ENCODE results near the gene FES.
"Not testable (repeated sequence)": the region's sequence is repeated elsewhere in the genome, so short reads cannot be mapped to it uniquely, and the experiment has no call there.

Gene FES

DNA sequence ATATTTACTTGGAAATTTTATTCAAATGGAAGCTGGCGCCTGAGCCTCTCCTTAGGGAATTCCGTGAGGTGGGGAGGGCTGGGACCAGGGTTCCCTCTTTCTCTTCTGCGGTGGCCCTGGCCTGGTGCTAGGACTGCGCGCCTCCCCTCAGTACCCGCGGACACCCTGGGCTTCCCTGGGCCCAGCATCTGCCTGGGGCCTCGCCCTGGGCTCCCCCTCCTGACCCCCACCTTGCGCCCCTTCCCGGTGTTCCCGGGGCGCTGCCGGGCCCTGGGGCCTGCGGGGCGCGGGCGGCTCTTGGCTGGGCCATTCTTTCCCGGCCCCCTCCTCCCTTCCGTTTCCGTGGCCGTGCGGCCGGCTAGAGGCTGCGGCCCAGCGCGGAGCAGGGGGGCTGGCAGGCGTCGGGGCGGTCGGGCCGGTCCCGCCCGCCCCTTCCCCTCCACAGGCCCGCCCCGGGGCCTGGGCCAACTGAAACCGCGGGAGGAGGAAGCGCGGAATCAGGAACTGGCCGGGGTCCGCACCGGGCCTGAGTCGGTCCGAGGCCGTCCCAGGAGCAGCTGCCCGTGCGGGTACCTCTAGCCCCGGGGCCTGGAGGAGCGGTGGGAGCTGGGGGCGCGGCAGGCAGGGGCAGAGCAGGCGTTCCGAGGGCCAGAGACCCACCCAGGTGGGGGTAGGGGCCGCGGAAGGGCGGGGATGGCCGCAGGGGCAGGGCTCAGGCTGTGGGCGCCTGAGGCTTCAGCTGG lies at the start of gene FES:
FES (plus strand) TSS at position 529 of the 743 bp plus-strand sequence. CDS start 542 bp downstream, outside the sequence.
- DNase-seq (ENCODE audit: low spot score): peak; percentile 81

DNA sequence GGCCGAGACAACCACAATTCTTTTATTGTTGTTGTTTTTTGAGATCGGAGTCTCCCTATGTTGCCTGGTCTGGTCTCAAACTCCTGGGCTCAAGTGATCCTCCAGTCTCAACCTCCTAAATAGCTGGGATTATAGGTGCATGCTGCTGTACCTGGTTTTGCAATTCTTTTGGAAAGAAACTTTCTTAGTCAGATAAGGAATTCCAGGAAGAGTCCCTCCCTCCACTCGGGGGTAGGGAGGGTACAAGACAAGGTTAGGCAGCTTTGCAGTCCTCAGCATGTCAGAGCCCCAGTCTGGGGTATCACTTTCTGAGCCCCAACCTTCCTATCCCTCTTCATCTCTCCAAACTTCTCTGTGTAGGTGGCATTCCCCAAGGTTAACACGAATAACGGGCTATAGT lies 49.7 kb upstream of the FES start:
- no peak for DNase-seq (ENCODE audit: low spot score)

DNA sequence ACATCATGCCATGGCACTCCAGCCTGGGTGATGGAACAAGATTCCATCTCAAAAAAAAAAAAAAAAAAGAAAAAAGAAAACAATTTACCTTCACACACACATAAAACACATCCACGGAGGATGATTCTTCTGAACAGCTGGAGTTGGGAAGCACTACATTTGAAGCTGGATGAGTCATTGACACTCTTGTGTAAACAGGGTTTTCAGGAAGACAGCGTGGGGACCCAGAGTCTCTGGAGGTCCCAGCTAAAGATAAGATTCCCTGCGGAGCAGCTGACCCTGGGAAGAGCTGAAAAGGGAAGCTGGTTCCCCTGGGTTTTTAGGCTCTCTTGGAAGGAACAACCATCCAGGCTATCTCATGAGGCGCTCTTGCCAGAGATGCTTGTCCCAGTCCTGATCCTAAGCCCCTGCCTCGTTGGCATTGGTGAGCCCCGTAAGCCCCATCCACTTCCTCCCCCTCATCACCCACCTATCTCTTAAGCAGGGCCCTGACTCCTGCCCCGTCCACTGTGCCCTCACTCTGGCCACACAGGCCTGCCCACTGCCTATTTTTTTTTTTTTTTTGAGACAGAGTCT lies 47.9 kb upstream of the FES start:
- no peak for DNase-seq (ENCODE audit: low spot score)

DNA sequence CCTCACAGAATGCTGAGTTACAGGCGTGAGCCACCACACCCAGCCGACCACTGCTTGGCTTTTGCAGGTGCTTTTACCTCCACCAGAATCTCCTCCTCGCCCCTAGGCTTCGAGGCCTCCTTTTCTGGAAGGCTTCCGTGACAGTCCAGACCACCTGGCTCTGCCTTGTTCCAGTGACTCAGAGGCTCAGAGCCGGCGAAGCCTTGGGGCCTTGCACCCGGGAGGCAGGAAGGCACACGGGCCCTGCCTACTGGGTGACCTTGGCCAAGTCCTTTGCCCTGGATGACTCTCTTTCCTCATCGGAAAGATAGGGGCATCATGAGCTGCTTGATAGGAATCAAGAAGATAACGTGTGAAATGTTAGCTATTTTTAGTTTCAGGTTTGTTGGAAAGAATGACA lies 47.2 kb upstream of the FES start:
- DNase-seq (ENCODE audit: low spot score): no peak

DNA sequence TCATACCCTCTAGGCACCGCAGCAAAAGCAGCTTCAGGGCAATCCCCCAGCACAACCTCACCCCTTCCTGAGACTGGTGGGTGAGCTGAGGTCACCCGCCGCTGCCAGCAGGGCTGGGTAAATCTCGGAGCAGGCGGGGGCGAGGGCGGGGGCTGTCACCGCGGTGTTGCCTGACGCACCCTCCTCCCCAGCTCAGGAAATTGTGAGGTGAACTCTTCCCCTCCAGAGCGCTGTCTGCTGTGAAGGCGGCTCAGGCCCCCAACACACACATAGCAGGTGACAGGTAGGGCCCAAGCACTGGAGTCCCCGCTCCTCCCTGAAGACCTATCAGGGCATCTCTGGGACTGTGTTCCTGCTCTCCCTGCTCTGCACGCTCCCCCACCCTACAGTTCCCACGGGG lies 46.2 kb upstream of the FES start:
- no peak for DNase-seq (ENCODE audit: low spot score)

DNA sequence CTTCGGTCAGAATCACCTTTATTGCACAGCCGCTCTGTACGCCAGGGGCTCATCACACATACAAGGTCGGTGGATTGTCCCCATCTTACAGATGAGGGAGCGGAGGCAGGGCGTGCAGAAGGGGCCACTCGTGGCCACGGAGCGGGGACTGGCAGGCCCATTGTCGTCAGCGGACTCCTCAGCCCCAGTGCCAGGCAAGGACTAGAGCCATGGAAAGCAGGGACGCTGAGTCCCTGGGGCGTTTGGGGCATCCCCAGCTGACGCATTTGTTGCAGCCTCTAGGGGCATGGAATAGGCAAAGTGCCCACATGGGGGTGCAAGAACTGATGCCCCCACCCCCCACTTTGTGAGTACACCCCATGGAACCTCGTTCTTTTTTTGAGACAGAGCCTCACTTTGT lies 45.8 kb upstream of the FES start:
- no peak for DNase-seq (ENCODE audit: low spot score)

DNA sequence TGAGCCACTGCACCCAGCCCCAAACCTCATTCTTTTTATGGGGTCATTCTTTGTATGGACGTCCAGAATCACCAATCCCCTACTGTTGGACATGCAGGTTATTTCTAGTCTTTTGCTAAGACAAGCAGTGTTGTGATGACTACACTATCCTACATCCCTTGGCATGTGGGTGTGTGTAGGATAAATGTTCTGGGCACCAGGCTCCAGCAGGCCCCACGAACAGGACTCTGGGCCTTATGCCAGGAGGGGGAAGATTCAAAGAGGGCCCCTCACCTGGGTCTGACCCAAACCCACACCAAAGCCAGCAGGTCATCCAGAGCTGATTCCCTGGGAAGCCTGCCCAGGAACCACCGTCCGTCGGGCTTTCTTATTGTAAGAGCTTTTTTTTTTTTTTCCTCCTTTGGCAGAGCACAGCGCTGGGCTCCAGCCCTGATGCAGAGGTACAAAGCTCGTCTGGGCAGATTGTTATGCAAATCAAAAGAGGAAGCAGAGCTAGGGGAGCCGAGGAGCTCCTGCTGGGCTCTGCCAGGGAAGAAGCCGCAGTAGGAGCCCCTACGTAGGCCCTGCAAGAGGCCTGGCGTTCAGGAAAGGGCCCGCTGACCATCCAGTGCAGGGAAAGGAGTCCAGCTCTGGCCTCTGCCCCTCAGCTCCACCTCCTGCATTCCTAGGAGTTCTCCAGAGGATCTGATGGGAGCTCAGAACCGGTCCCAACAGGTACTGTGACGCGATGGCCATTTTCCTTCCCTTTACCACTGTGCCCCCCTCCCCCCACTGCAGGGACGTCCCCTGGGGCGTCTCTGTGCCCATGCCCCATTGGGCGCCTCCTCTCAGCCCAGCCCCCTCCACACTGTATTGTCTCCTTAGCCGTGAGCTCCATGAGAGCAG lies 44.9 kb upstream of the FES start:
- peak; percentile 79 for DNase-seq (ENCODE audit: low spot score)

DNA sequence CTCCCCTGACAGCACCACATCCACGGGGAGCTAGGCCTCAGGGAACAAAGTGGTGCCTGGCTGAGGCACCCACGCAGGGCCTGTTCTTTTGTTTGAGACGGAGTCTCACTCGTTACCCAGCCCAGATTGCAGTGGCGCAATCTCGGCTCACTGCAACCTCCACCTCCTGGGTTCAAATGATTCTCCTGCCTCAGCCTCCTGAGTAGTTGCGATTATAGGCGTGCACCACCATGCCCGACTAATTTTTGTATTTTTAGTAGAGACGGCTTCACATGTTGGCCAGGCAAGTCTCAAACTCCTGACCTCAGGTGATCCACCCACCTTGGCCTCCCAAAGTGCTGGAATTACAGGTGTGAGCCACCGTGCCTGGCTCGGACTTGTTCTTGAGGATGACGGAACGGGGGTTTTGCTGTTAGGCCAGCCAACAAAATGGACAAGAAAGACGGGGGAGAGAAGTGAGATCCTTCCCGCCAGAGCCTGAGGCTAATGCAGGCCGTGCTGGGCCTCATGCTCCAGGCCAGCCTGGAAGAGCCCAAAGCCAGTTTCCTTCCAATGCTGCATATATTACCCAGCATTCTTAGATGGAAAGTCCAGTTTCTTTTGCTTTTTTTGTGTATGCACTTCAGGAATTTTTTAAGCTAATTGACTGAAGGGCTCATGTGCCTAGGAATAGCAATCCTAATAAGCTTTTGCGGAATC lies 44.0 kb upstream of the FES start:
- DNase-seq (ENCODE audit: low spot score): no peak

DNA sequence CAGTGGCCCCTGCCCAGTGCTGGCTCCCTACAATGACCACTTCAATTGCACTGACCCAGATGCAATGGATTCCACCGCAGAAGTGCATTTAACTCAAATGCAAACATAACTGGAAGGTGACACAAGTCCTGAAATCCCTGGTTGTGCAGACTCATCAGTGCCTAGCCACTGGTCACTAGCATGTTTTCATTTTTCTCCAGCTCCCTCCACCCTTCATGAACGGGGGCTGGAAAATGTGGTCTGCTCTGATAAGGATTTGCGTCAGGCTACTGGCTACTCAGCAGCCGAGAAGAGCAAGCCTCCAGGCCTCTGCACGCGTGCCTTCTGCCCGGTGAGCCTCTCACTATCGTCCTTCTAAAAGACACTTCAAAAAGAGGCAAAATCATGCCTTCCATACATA lies 43.4 kb upstream of the FES start:
- no peak for DNase-seq (ENCODE audit: low spot score)

DNA sequence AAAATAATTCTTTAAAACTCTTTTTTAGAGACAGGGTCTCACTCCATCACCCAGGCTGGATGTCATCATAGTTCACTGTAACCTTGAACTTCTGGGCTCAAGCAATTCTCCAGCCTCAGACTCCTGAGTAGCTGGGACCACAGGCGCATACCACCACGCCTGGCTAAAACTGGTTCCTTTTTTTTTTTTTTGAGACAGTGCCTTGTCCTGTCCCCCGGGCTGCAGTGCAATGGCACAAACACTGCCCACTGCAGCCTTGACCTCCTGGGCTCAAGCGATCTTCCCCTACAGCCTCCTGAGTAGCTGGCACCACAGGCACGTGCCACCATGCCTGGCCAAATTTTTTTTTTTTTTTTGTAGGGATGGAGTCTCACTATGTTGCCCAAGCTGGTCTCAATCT lies 39.6 kb upstream of the FES start:
- DNase-seq (ENCODE audit: low spot score): no peak

DNA sequence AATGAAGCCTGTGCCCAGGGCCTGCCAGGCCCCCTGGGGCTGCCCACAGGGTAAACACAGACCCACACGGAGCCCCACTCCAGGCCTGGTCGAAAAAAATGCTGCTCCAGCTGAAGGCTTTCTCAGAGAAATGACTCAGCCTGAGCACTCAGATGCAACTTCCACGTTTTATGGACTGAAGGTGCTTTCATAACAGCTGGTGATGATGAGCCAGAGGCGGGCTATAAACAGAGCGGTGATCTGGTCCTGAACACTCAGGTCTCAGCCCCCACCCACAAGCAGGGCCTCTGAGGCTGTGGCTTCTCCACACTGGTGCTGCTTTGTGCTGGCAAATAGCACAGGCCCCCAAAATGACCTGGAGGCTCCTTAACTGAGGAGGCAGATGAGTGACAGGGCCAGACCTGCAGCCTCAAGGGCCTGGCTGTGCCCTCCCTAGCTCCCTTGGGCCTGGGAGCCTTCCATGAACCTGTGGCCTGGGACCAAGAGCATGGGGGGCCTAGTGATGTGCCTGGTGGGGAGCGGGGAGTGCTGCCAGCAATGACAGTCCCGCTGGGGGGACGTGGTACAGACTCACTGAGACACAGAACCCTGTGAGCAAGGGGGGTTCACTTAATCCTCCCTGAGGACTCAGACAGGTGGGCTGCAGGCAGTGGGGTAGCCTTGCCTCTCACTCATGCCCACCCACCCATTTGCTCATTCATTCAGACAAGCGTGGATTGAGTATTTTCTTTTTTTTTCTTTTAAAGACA lies 38.9 kb upstream of the FES start:
- DNase-seq (ENCODE audit: low spot score): no peak

DNA sequence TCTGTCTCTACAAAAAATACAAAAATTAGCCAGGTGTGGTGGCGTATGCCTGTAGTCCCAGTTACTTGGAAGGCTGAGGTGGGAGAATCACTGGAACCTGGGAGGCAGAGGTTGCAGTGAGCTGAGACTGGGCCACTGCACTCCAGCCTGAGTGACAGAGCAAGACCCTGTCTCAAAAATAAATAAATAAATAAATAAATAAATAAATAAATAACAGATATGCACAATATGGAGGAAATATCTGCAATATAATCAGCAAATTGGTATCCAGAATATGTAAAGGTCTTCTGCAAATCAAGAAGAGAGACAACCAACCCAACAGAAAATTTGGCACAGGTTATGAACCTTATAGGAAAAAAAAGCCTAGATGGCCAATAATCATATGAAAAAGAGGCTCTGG lies 34.9 kb upstream of the FES start:
- DNase-seq (ENCODE audit: low spot score): not testable (repeated sequence)

DNA sequence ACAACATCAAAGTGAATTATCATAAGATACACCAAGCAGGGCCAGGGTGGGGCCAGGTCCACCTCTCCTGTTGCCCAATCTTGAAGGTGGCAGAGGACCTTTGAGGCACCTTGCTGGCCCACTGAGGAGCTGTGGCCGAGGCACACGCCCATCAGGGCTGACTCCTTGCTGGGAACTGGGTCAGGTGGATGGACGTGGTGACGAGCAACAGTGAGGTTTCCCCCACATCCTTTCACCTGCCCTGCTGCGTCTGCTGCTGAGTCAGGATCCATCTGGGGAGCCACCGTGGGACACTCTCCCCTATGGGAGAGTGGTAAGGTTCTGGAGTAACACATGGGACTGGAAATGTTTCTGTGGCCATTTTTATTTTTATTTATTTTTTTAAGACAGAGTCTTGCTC lies 33.2 kb upstream of the FES start:
- DNase-seq (ENCODE audit: low spot score): no peak

DNA sequence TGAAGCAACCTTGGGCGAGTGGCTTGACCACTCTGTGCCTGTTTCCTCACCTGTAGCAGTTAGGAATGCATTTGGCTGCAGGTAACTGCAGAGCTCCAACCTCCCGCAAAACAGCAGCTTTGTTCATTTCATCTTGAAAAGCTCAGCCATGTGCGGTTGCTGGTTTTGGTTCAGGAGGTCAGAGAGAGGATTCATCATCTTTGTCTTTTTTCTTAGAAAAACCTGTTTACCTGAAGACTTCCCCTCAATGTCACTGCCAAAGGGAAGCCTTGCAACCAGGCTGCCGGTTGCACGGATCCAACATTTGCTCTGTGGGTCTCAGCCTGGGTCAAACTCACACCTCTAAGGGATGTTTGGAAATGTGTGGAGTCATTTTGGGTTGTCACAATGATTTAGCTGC lies 32.4 kb upstream of the FES start:
- DNase-seq (ENCODE audit: low spot score): no peak

DNA sequence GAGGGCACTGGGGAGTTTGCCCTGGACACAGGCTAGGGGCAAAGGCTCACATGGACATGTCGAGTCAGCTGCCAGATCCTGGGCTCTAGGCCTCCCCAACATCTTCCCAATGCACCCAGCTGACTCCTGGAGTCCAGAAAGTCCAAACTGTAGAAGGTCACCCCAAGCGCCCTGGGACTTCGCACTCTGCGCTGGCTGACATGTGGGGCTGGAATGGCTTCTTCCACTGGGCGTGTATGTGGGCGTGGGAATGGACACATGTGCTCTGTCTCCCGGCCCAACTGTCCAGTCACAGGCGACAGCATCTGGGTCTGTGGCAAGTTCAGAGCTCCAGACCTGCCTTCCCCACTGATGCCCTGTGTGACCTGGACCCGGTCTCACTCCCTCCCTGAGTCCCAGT lies 29.2 kb upstream of the FES start:
- no peak for DNase-seq (ENCODE audit: low spot score)

DNA sequence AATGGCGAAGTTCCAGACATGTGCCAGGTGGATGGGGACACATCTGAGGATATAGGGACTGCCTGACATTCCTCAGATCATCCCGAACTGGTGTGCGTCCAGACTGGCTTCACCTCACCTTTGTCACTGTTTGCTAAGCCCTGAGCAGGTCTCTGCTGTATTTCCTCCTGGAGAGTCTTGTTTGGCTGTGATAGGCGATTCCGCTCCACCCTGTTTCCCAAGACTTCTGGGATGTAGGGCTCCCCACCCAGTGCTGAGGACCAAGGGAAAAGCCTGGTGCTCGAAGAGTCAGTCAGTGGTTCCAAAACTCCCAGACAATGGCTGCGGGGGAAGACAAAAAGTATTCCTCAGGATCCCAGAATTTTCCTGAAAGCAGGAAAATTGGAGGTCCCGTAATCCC lies 27.0 kb upstream of the FES start:
- DNase-seq (ENCODE audit: low spot score): no peak

DNA sequence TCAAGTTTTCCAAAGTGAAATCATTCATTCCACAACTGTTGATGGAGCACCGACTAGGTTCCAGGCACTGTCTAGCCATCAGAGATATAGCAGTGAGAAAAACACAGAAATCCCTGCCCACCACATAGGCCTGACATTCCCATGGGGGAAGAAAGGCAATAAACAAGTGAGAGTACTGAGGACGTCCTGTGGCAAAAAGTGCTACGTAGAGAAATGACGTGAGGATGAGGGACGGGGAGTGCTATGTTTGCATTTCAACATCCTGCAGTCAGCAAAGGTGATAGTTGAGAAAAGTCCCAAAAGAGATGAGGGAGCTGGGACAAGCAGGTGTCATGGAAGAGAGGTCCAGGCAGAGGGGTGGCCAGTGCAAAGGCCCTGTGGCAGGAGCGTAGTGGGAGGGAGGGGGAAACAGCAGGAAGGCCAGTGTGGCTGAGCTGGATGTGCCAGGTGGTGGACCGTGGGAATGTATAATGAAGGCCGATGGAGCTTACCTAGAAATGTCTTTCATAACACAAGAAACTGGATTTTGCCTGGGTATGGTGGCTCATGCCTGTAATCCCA lies 26.3 kb upstream of the FES start:
- DNase-seq (ENCODE audit: low spot score): no peak

DNA sequence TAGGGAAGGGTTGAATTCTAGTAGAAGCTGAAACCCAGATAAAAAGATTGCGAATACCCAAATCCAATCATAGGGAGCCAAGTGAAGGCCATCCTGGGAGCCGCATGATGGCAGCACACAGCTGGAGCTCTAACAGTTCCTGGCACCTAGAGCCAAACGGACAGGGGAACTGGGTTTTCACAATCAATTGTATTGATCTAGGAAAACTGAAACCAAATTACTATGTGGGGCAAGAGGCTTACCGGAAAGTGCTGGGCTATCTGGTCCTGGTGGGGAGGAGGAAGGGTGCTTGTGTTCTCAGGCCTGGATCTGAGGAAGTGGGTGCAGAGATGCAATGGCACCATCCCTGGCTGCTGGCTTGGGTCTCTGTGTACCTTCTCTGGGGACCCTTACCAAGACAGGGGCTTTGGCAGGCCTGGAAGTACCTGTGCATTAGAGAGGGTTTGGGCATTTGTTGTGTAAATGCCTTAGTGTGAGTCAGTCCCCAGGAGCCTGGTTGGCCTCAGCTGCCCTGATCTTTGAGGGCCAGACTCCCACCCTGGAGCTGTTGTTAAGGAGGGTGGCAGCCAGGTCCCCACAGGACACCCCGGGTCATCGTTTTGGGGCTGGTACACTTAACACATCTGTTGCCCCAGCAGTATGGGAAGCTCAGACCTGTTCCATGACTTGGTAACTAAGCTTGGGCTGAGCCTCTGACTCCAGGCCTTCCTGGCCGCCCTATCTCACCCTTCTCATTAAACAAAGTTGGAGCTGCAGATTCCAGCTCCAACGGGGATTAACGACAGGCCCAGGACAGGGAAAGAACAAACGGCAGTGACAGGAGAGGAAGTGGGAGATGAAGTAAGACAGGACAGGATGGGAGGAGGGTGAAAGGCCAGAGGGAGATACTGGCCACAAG lies 24.8 kb upstream of the FES start:
- peak; percentile 49 for DNase-seq (ENCODE audit: low spot score)

DNA sequence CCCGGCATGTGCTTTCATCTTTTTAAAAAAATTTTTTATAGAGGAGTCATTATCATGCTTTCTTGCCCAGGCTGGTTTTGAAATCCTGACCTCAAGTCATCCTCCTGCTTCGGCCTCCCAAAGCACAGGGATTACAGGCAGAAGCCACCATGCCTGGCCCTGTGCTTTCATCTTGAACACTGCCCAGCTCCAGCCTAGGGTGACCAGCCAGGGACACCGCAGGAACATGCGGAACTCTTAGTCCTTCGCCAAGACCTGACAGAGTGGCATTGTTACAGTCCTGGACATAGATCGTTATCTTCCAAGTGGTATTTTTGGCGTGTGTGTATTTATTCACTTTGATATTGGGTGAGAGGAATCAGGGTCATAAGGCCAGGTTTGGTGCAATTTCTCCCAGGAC lies 23.9 kb upstream of the FES start:
- DNase-seq (ENCODE audit: low spot score): no peak

DNA sequence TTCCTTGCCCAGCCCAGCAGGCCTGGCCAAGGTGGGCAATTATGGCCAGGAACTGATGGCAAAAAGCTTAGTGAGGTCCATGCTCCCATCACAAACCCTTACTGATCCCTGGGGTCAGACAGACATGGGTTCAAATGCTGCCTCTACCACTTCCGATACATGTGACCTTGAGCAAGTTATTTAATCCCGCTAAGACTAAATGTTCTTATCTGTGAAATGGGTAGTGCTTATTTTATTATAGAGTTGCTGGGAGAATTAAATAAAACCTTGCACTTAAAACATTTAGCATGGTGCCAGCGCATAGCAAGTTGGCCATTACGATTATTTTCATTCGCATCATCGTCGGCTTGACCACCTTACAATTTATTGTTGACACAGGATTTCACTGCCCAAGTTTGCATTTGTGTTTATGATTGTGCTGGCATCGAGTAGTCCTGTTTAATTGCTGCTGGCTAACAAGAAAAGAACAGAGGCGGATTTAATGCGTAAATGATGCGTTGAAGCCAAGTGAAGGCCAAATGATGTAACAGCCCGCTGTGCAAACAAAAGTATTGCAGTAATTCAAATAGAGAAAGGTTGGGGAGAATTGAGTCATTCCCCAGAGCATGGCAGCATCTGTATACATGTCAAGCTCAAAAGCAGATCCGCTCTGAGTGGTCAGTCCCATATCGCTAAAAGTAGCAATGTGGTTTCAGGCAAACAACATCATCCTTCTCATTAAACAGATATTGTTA lies 23.2 kb upstream of the FES start:
- DNase-seq (ENCODE audit: low spot score): no peak

All from iPS-NIHi11 (cell line).